Parathyroid adenoma (tissue), 2 donors: ENCODE results near the gene XPNPEP2.

ENCODE experiments used
- H2AFZ ChIP-seq: fragments of 300-600 bp; sonication (generic); one replicate; pipeline ENCODE4 v1.7.0; 2017; ENCODE audit warnings: antibody characterized with exemption, mild to moderate bottlenecking
- H3K27ac ChIP-seq: fragments of 300-600 bp; sonication (generic); one replicate; pipeline ENCODE4 v1.7.0; 2017
- H3K27me3 ChIP-seq: fragments of 300-600 bp; sonication (generic); one replicate; pipeline ENCODE4 v1.7.0; 2017; ENCODE audit warnings: low read length; ENCODE audit not compliant: control insufficient read depth, insufficient read depth
- H3K36me3 ChIP-seq: fragments of 300-600 bp; sonication (generic); one replicate; pipeline ENCODE4 v1.7.0; 2017; ENCODE audit warnings: low read length; ENCODE audit not compliant: control insufficient read depth, insufficient read depth
- H3K4me1 ChIP-seq: fragments of 300-600 bp; sonication (generic); one replicate; pipeline ENCODE4 v1.7.0; 2017; ENCODE audit warnings: control low read depth
- H3K4me2 ChIP-seq: fragments of 300-600 bp; sonication (generic); one replicate; pipeline ENCODE4 v1.7.0; 2017; ENCODE audit warnings: low read length
- H3K4me3 ChIP-seq: fragments of 300-600 bp; sonication (generic); one replicate; pipeline ENCODE4 v1.7.0; 2017; ENCODE audit warnings: low read depth, low read length
- H3K79me2 ChIP-seq: fragments of 300-600 bp; sonication (generic); one replicate; pipeline ENCODE4 v1.7.0; 2017; ENCODE audit warnings: control low read depth
- H3K9ac ChIP-seq: fragments of 300-600 bp; sonication (generic); one replicate; pipeline ENCODE4 v1.7.0; 2017; ENCODE audit warnings: mild to moderate bottlenecking
- H3K9me3 ChIP-seq: fragments of 300-600 bp; sonication (generic); one replicate; pipeline ENCODE4 v1.7.0; 2017; ENCODE audit warnings: low read length; ENCODE audit not compliant: control insufficient read depth
- CTCF ChIP-seq: fragments of 300-600 bp; sonication (generic); IDR thresholded peaks from one replicate; pipeline ENCODE4 v1.7.0; 2017; ENCODE audit warnings: antibody characterized with exemption, mild to moderate bottlenecking
- donor health status: primary hyperparathyroidism.

XPNPEP2 gene

GRCh38 chrX:129700536-129700935 lies 38.2 kb upstream of the XPNPEP2 start:
- H3K9ac ChIP-seq: no peak overlapping the region
- H3K4me2 ChIP-seq: no peak overlapping the region
- H3K27me3 ChIP-seq: no peaks in the 10 kb centered on the region
- H3K27ac ChIP-seq: no peak overlapping the region
- H3K36me3 ChIP-seq: no peaks in the 10 kb centered on the region
- H3K4me1 ChIP-seq: no peaks in the 10 kb centered on the region
- no peak for TF ChIP-seq CTCF
- no peak overlapping the region for H2AFZ ChIP-seq
- H3K9me3 ChIP-seq: no peaks in the 10 kb centered on the region
- no peaks in the 10 kb centered on the region for H3K79me2 ChIP-seq
- H3K4me3 ChIP-seq: no peak overlapping the region

DNA sequence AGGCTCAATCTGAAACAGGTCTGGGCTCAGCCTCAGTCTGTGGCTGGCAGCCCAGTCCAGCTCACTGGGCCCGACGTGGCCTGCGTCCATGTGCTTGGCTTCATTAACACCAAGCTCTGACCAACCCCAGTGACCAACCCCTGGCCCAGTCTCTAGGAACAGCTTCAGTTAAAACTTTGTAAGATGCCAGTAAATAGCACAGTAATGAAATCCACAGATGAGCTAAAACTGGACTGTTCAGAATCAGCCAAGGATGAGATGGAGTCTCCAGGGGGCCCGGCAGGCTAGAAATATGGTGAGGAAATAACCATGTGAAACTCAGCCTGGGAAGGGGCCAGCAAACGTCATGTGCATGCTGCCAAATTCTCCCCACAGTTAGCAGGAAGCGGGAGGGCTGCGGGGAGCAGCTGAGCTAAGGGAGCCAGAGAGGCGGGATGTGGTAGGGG lies 37.1 kb upstream of the XPNPEP2 start:
- H3K36me3 ChIP-seq: no peaks in the 10 kb centered on the region
- H3K9me3 ChIP-seq: no peaks in the 10 kb centered on the region
- H3K4me1 ChIP-seq: peaks cover 6% of the 10 kb centered on the region
- no peak overlapping the region for H3K4me2 ChIP-seq
- H3K27me3 ChIP-seq: no peaks in the 10 kb centered on the region
- H3K79me2 ChIP-seq: no peaks in the 10 kb centered on the region
- no peak overlapping the region for H3K4me3 ChIP-seq
- H3K27ac ChIP-seq: no peak overlapping the region
- no peak overlapping the region for H3K9ac ChIP-seq
- no peak overlapping the region for H2AFZ ChIP-seq
- TF ChIP-seq CTCF: no peak

DNA sequence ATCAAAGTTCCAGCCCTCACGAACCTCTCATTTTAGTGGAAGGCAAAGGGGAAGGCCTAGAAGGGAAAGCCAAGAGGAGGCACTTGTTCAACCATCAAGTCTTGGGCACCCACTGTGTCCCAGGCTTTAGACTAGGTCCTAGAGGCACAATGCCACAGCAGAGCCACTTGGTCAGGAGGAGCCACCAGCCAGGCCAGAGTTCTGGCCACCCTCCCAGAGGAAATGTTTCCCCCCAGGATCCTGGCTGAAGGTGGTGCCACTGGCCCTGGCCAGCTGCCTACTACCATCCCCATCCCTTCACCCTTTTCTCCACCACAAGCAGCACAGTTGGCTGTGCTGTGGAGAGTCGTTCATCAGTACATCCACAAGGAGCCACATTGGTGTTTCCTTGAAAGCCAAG lies 34.3 kb upstream of the XPNPEP2 start:
- Histone ChIP-seq H3K27me3 (no peaks in the 10 kb centered on the region), H3K4me1 (peaks cover 10% of the 10 kb centered on the region), H3K79me2 (no peaks in the 10 kb centered on the region), H3K36me3 (no peaks in the 10 kb centered on the region), H2AFZ (no peak overlapping the region), H3K4me2 (no peak overlapping the region), H3K27ac (no peak overlapping the region), H3K9me3 (no peaks in the 10 kb centered on the region), H3K9ac (no peak overlapping the region), H3K4me3 (no peak overlapping the region)
- TF ChIP-seq CTCF: no peak

- no peaks in the 10 kb centered on the region for H3K9me3 ChIP-seq
Observed at GRCh38 chrX:129705377-129705925, 33.3 kb upstream of the XPNPEP2 start.

More at GRCh38 chrX:129705377-129705925, 33.3 kb upstream of the XPNPEP2 start:
- Histone ChIP-seq H3K36me3 (no peaks in the 10 kb centered on the region), H3K4me2 (no peak overlapping the region), H3K4me1 (peaks cover 10% of the 10 kb centered on the region), H3K79me2 (no peaks in the 10 kb centered on the region), H3K27me3 (no peaks in the 10 kb centered on the region), H2AFZ (no peak overlapping the region), H3K9ac (no peak overlapping the region), H3K27ac (no peak overlapping the region), H3K4me3 (no peak overlapping the region)
- no peak for TF ChIP-seq CTCF
